HG03432 (cell line): ENCODE results near the gene TFF2.

Experiments used
- ATAC-seq: cut with Tn5 transposase; IDR thresholded peaks from one replicate; pipeline ENCODE4 v1.9.1; 2021; ENCODE audit warnings: mild to moderate bottlenecking, moderate library complexity; ENCODE audit not compliant: unreplicated experiment

TFF2 gene

DNA sequence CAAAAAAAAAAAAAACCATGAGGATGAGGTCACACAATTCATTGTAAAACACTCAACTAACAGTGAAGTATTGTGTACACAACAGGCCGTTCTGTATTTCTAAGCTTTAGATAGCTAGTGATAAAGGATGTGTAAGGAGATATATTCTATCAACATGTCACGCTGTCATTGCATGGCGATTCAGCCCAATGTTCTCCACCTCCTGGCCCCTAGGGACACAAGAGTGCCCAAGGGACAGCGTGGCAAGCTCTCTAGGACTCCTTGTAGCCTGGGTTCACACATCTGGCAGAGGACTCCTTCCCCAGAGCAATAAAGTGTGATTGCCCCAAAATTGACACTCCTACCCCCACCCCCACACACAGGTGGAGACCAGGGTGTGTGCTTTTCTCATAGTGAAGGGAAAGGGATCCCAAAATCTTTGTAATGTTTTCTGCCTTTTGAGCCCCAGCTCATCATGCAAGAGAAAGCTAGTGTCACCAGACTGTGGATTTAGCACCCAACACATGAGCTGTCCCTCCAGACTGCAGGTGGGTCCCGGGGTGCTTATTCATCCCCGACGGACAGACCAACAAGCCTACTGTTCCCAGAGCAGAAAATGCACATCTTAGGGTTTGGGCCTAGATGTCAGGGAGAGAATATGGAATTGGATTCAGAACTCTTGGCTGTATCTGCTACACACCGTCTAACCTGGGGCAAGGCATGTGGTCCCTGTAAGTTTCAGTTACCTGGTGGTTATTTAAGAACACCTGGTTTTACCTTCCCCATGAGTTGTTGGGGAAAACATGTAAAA is 33.6 kb upstream of the TFF2 start:
- ATAC-seq, result no peak

DNA sequence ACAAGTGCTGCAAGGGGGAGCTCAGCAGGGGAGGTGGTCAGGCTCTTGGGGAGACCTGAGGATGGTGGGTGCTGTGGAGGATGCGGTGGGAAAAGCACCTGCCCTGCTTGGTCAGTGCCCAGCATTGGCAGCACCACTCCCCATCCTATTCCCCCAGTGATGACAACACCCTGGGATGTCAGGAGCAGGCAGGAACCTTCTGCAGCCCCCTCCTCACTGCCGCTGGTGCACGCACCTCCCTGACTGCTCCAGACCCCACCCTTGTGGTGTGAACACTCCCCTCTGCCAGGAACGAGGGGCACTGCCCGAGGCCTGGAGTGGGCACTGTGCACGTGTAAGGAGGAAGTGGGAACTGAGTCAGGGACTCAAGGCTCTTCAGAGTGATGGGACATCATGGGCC is 32.5 kb upstream of the TFF2 start:
- ATAC-seq, result no peak

DNA sequence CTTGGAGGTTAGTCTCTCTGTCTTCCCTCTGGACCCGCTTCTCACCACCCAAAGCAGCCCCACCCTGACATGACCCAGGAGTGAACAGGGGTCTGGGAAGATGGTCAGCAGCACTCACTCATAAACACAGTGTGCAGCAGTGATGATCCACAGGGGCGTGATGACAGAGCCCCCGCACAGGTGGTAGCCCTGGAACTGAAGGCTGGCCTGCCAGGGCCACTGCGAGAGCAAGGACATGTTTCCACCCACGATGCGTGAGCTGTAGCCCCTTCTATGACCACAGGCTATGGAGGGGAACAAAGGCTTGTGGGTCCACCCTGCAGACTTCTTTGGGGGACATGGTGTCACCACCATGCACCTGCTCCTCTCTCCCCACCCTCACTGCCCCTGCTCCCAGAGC is 32.1 kb upstream of the TFF2 start:
- no peak for ATAC-seq

DNA sequence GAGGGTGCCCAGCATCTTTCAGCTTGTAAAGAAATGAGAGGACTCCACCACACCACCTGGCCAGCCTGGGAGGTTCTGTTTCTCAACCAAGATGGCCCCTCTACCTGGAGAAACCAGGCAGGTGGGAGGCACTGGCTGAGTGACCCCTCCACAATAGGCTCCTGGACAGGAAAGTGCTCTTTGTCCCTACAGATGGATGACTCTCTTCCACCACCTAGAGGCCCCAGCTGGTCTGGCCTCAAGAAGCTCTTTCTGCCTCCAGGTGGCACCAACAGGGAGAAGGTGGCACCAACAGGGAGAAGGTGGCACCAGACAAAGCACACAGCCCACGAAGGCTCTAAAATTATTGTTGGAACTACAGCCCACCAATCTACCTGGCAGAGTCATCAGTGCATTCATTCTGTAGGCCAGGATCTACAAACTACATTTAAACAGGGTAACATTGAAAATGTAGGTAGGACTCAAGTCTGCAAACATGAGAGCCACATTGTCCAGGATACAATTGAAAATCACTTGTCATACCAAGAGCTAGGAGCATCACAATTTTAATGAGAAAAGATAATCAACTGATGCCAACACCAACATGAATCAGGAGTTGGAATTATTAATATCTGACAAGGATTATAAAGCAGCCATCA is 30.7 kb upstream of the TFF2 start:
- no peak for ATAC-seq

DNA sequence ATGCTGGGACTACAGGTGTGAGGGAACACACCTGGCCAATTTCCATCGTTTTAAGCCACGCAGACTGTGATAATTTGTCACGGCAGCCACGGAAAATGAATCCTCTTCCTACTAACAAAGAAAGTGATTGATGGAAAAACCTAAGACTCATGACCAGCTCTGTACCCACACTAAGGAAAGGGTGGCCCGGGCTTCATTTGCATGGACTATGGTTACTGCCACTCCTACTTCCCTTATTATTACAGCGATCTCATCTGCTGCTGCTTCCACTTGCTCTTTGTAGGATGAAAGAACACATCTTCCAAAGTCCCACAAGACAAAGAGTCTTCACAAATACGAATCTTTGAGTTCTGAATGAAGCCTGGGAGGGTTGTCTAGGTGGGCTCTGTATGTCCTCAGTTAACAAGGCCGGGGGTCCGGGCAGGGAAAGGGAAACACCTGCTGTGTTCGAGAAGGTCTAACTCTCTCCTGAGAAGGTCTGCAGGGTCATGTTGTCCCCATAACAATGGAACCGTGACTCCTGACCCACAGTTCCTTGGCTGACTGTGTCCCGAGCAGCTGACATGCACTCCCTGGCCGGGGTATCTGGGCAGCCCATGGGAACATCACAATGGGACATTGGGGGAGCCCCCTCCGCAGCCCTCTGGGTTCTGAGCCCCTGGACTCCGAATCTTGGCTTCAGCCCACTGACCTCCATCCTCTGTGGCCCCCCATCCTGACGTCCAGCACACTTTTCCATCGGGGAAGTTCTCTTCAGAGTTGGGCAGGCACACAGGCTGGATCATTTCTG is 28.8 kb upstream of the TFF2 start:
- no peak for ATAC-seq

DNA sequence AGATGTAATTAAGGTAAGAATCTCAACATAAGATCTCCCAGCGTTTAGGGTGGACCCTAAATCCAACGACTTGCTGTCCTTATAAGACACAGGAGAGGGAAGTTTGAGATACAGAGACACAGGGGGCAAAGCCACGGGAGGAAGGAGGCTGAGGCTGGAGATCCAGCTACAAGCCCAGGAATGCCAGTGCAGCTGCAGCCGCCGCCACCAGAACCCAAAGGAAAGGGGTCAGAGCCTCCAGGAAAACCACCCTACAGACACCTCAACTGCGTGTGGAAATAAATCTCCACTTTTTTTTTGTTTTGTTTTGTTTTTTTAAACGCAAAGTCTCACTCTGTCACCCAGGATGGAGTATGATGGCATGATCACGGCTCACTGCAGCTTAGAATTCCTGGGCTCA is 27.6 kb upstream of the TFF2 start:
- ATAC-seq, result no peak

DNA sequence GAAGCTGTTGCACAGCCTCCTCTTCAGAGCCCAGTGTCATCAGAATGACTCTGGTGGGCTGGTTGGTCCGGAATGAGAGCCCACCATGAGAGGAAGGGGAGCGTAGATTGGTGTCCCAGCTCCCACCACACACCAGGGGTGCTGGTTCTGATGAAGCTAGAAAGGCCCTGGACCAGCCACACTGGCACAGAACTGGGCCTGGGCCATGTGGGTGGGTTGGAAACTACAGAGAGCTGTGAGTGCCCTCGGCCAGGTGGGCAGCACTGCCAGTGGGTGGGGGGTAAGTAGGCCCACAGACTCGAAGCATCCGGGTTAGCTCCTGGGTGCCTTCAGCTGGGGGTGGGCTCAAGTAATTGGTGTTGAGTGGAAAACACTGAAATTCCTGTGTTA is 27.2 kb upstream of the TFF2 start:
- ATAC-seq, result no peak

DNA sequence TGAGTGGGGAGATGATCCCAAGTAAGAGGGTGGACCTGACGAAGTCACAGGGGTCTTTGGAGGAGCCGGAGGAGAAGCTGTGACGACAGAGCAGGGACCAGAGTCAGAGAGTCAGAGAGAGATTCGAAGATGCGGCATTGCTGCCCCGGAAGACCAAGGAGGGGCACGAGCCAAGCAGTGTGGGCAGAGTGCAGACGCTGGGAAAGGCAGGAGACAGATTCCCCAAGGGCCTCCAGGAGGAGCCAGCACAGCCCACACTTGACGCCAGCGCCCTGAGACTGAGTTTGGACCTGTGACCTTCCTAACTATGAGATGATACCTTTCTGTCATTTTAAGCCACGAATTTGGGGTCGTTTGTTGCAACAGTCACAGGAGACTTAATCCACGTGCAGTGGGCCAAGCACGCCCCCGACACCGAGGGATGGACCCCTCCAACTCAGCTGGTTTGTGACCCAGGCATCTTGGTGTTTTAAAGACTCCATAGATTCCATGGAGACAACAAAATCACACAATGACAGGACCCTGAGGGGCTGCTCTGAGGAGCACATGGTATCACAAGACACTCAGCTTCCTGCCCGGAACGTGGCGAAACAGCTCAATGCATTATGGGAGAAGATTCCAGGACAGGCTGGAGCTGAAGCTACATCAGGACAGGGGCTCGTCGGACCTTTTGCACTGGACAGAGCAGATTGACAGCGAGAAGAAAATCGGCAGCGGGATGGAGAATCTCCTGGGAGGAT is 26.6 kb upstream of the TFF2 start:
- ATAC-seq, result no peak

DNA sequence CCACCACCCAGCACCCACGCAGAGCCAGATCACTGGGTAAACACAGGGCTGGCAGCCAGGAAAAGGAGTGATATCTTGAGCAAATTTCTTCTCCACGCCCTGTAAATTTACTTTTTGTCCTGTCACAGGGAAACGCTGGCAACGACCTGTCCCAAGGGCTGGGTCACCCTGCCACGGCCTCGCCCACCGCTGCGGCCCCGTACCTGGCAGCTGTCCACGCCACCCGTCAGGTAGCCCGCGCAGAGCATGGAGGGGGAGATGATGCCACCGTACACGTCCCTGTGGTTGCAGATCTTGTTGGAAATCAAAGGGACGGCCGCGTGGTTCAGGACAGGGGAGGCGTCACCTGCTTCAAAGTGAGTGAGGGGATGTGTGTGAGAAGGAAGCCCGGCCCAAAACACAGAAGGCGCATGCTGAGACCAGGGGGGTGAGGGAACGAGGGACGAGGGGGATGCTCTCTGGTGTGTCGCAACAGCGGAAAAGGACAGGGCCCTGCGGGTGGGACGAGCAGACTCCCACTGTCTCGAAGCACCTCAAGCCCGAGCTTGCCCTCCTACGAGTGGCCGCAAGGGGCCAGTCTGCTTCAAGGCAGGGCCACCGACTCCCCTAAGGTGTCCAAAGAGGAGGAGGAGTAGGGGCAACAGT is 25.7 kb upstream of the TFF2 start:
- no peak for ATAC-seq

DNA sequence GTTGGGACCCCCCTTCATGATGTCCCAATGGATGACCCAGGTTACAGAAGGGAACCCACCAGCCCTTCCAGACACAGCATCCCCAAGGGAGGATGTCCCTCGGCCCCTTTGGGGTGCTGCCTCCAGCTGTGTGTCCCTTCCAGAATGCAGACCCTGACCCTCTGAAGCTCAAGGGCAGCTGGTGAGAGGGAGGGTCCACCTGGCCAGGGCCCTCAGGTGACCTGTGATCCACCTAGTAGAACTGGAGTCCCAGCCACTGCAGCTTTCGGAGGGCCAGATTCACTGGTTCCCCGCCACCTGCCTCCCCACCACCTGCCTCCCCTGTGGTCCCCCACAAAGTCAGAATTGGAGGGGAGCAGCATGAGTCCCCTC is 25.2 kb upstream of the TFF2 start:
- ATAC-seq, result no peak

DNA sequence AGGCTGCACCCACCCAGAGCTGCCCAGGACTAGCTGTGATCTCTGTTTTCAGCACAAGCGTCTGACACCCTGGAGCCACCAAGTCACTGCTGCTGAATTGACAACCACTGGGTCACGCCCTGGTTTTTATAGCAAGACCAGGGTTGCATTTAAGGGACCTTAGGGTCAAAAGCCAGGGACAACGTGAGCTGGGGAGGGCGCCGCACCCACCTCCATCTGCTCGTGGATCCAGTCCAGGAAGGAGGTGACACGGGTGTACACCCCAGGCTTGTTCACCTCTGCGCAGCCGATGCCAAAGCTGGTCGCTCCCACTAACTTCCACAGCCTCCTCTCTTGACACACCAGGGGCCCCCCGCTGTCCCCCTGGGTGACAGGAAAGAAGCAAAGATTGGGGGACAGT is 24.7 kb upstream of the TFF2 start:
- ATAC-seq, result no peak

DNA sequence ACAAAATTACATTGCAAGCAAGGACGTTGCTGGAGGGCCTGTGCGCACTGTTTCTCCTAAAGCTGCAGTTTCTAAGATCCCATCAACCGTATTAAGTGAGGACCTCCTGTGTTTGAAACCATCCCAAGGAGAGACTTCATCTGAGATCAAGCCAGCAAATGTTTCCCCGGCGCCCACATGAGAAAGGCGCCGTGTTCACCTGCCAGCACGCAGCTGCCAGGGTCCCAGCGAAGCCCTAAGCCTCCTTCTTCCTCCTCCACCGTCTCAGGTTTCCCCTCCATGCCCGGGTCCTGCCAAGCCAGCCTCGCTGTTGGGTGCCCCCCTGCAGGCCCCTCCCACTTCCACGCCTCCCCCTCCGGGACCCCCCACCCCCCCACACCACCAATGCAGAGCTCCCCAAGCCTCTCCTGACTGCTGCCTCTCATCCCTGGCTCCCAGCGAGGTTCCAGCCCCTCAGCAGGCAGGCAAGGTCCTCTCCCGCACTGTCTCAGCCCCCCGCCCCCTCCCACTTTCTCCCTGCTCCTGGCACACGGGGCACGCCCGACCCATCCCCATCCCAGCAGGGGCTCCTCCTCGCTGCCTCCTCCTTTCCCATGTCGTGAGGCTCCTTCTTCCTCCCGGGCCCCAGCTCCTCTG is 24.2 kb upstream of the TFF2 start:
- no peak for ATAC-seq

DNA sequence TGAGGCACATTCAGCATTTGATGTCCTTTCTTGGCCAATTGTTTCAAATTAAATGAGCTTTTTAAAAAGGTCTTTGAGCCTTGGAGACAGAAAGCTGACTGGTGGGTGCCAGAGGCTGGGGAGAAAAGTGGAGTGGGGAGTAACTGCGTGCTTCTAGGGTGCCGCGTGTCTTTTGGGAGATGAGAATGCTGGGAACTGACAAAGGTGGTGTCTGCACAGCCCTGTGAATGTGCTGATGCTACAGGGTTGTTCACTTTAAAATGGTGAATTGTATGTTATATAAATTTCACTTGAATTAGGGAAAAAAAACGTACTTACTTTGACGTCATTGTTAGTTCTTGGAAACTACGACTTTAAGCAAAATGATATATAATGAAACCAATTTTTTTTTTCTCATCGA is 23.7 kb upstream of the TFF2 start:
- ATAC-seq, result no peak

DNA sequence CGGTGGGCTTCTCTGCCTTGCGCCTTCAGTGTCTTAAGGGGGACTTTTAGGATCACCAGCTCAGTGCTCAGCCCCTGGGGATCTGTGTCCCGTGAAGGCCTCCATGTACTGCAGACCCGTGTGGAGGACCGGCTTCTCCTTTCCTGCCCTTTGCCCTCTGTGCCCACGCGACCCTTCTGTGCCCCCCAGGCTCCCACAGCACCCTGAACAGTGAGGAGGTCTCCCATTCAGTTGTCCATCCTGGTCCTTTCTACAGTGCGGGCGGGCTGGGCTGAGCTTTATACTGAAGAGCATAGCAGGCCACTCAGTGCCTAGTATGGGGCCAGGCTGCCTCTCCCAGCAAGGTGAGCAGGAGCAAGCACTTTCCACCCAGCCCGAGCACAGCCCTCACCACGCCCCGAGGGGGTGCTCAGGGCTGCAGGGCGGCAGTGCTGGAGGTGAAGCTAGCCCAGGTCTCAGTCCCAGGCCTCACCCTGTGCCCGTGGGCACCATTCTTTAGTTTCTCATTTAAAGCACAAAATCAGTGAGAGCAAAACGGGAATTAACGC is 23.2 kb upstream of the TFF2 start:
- no peak for ATAC-seq

DNA sequence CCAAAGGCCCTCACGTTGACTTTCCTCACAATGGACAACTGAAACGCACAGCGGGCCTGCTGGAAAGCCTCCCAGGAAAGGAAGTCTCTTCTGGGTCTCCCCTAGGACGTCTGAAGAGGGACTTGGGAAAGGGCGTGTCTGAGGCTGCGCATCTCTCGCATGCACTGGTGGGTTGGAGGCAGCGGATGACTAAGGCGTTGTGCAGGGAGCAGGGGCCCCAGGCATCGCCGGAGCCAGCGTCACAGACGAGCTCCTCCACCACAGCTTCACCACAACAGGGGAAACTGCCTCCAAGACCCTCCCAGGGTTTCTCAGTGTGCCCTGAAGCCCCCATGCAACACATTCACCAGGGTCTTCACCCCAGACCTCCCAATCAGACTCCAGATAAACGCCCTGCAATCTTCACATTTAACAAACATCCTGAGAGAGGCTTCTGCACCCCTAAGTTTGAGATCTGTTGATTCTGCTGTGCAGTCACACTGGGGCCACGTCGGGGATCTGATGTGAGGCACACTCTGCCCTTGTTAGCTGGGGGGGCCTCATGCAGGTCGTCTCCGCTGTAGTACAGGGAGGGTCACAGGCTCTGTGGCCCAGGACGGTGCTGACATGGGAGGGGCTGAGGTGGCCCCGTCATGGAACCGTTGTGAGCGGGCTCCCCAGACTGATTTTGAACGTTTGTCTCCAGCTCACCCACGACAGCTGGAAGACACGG is 22.6 kb upstream of the TFF2 start:
- no peak for ATAC-seq

DNA sequence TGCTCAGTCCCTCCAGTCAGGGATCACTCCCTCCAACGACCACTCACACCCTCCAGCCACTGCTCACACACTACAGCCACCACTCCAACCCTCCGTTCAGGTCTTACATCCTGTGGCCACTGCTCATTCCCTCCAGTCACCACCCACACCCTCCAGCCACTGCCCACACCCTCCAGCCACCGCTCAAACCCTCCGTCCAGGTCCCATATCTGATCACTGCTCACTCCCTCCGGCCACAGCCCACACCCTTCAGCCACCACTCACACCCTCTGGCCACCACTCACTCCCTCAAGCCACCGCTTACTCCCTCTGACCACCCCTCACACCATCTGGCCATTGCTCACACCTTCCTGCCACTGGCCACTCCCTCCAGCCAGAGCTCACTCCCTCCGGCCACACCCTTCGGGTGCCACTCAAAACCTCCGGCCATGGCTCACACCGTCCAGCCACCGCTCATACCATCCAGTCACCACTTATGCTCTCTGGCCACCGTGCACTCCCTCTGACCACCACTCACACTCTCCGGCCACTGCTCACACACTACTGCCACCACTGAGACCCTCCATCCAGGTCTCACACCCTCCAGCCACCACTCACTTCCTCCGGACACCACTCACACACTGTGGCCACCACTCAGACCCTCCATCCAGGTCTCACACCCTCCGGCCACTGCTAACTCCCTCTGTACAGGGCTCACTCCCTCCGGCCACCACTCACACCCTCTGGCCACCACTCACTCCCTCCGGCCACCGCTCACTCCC is 20.3 kb upstream of the TFF2 start:
- no peak for ATAC-seq

DNA sequence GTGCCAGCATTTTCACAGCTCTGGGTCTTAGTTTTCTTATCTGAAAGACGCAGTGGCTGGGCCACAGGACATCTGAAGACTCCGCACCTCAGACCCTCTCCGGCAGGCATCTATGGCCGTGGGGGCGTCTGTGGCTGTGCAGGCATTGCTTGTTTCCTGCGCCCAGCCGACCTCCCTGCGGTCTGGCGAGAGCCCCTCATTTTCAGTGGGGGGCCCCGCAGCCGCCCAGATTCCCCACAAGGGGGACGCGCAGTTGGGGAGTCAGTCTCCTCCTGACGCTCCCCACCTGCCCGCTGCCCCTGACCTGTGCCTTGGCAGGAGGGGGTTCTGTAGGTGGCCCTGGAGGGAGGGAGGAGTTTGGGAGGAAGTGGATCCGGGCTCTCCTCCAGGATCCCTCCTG is 19.0 kb upstream of the TFF2 start:
- ATAC-seq, result no peak

DNA sequence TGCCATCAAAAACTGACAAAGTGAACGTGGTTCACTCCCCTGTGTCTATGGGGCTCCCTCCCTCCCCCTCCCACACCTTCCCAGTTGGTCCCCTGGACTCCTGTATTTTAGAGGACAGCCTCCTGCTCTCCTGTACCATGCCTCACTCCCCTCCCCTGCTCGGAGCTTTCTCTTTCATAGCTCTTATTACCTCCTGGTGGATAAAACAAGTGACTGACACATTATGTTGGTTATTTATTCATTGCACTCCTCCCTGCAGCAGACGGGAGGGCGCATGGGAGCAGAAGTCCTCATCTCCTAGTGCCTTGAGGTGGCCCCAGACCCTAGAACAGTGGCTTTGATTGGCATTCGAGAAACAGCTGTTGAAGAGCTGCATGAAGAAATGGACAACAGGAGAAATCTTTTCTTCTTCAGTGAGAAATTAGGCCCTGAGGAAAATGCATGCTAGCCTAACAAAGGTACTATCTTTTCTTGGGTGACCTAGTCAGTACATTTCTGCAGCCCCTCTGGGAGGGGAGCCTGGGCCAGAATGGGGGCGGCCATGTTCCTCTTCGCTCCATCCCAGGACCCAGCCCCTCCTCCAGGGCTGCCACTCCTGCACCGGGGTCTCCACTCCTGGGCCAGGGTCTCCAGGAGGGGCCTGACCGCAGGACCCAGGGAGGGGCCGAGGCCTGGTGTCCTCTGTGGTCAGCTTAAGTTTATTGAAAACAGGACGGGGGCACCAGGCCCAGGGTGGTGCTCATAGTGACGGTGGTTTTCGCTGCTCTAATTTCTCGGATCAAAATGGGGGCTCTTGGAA is 16.8 kb upstream of the TFF2 start:
- no peak for ATAC-seq
